Endothelial cell (in vitro differentiated cells): Measurements from ENCODE around the gene HIVEP3. TPM values are rescaled to one million over a fixed set of nuclear protein-coding genes. Genes with fewer than 3 reads are reported as not detected.

ENCODE experiments used
- DNase-seq: peaks from one replicate; pipeline ENCODE4 v3.0.0; 2021; ENCODE audit warnings: low spot score
- H3K27ac Mint-ChIP-seq: one replicate; pipeline ENCODE4 v1.8.0; 2021; ENCODE audit warnings: mixed read lengths, inconsistent platforms; ENCODE audit not compliant: unreplicated experiment
- H3K27me3 Mint-ChIP-seq: one replicate; pipeline ENCODE4 v1.8.0; 2021; ENCODE audit warnings: mild to moderate bottlenecking, moderate library complexity, mixed read lengths, inconsistent platforms; ENCODE audit not compliant: unreplicated experiment
- H3K36me3 Mint-ChIP-seq: one replicate; pipeline ENCODE4 v1.8.0; 2021; ENCODE audit warnings: mild to moderate bottlenecking, low read depth, mixed read lengths, inconsistent platforms; ENCODE audit not compliant: unreplicated experiment
- H3K4me1 Mint-ChIP-seq: one replicate; pipeline ENCODE4 v1.8.0; 2021; ENCODE audit warnings: mild to moderate bottlenecking, mixed read lengths, inconsistent platforms; ENCODE audit not compliant: unreplicated experiment
- H3K4me3 Mint-ChIP-seq: one replicate; pipeline ENCODE4 v1.8.0; 2021; ENCODE audit warnings: mild to moderate bottlenecking, mixed read lengths, inconsistent platforms; ENCODE audit not compliant: unreplicated experiment
- H3K9me3 Mint-ChIP-seq: one replicate; pipeline ENCODE4 v1.8.0; 2021; ENCODE audit warnings: mixed read lengths, inconsistent platforms; ENCODE audit not compliant: unreplicated experiment
- CTCF ChIP-seq: fragments of 200-600 bp; sonication (generic); IDR thresholded peaks from one replicate; pipeline ENCODE4 v1.5.0; 2021; ENCODE audit warnings: antibody characterized with exemption; ENCODE audit not compliant: unreplicated experiment
- total RNA-seq: library from RNA; stranded (reverse); fragmentation: NEBNext Ultra II Directional; extraction: Animal tissue kit (Norgen Biotek cat#: 25700); gene quantifications from one replicate; pipeline ENCODE4 v1.2.1, GENCODE V29; 2021; ENCODE audit not compliant: unreplicated experiment

HIVEP3 gene
- total RNA-seq, 1 donor from 2014 or later, result 8.9 TPM

- no peak for DNase-seq
- Mint-ChIP-seq H3K27ac (no peak overlapping the region), H3K27me3 (no peaks in the 10 kb centered on the region), H3K4me1 (peaks cover 20% of the 10 kb centered on the region), H3K9me3 (no peaks in the 10 kb centered on the region), H3K36me3 (no peaks in the 10 kb centered on the region), H3K4me3 (no peak overlapping the region)
- no peak for TF ChIP-seq CTCF
These were observed 41.9 kb downstream of the HIVEP3 start for GRCh38 chr1:41876576-41877445.

DNA sequence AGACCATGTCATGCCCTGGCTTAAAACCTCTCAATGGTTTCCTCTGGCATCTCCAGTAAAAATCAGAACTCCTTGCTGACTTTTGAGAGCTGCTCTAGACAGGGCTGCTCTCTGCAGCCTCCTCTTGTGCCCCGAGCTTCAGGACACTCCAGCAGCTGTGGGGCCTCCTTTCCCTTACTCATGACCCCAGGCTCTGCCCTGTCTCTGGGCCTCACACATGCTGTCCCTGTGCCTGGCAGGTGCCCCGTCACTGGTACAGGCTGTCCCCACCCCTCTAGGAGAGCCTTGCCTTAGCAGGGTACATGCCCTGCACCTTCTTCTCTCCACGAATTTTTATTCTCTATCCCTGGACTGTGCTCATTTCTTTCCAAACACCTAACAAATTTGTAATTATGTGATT lies 43.2 kb downstream of the HIVEP3 start:
- H3K4me3 Mint-ChIP-seq, result no peak overlapping the region
- TF ChIP-seq CTCF, result no peak
- peaks cover 19% of the 10 kb centered on the region for H3K4me1 Mint-ChIP-seq
- no peak overlapping the region for H3K27ac Mint-ChIP-seq
- no peak for DNase-seq
- H3K9me3 Mint-ChIP-seq, result no peaks in the 10 kb centered on the region
- H3K36me3 Mint-ChIP-seq, result no peaks in the 10 kb centered on the region
- no peaks in the 10 kb centered on the region for H3K27me3 Mint-ChIP-seq

- DNase-seq, result no peak
- peaks cover 19% of the 10 kb centered on the region for H3K4me1 Mint-ChIP-seq
- H3K4me3 Mint-ChIP-seq, result no peak overlapping the region
- no peak overlapping the region for H3K27ac Mint-ChIP-seq
- no peaks in the 10 kb centered on the region for H3K9me3 Mint-ChIP-seq
- no peaks in the 10 kb centered on the region for H3K36me3 Mint-ChIP-seq
- H3K27me3 Mint-ChIP-seq, result no peaks in the 10 kb centered on the region
- TF ChIP-seq CTCF, result no peak
These were observed 43.8 kb downstream of the HIVEP3 start for GRCh38 chr1:41874903-41875411.

DNA sequence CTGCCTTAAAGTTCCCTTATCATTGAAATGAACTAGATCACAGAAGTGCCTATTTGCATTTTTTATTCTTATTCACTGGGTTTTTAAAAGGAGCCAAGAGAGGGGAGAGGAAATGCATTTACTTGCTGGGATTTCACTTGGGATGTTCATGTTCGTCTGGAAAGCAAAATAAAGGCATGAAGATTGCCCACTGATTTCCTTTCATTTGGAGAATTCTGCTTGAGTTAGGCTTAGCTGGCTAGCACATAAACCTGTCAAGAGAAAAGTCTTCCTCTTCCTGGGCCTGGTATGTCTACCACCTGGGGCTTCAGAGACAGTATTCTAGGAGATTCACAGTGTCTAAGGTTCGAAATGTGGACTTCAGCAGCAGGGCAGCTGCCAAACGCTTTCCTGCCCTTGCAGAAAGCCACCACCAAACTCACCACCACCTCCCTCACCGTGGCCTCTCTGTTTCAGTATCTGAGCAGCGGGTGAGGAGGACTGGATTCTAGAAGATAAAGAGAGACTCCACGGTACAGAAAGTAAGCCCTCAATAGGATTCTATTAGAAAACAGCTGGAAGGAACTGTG lies 44.5 kb downstream of the HIVEP3 start:
- Mint-ChIP-seq H3K27me3 (no peaks in the 10 kb centered on the region), H3K9me3 (no peaks in the 10 kb centered on the region), H3K36me3 (no peaks in the 10 kb centered on the region), H3K4me1 (peaks cover 19% of the 10 kb centered on the region), H3K4me3 (no peak overlapping the region), H3K27ac (no peak overlapping the region)
- TF ChIP-seq CTCF, result no peak
- no peak for DNase-seq

DNA sequence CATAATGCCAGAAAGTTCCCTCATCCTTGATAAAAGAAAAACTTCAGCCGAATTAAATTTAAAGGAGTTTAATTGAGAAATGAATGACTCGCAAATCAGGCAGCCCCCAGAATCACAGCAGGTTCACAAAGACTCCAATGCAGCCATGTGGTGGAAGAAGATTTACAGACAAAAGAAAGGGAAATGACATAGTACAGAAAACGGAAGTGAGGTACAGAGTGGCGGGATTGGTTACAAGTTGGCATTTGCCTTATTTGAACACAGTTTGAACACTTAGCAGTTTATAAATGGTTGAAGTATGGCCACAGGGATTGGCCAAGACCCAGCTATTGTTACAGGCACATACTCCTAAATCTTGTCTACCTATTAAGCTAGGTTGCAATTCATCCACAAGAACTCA lies 46.6 kb downstream of the HIVEP3 start:
- Mint-ChIP-seq H3K36me3 (no peaks in the 10 kb centered on the region), H3K4me1 (peaks cover 19% of the 10 kb centered on the region), H3K27me3 (no peaks in the 10 kb centered on the region), H3K4me3 (no peak overlapping the region), H3K27ac (no peak overlapping the region), H3K9me3 (no peaks in the 10 kb centered on the region)
- no peak for TF ChIP-seq CTCF
- no peak for DNase-seq
